ENCODE results near the gene MTHFD1L.

Gene MTHFD1L

DNA sequence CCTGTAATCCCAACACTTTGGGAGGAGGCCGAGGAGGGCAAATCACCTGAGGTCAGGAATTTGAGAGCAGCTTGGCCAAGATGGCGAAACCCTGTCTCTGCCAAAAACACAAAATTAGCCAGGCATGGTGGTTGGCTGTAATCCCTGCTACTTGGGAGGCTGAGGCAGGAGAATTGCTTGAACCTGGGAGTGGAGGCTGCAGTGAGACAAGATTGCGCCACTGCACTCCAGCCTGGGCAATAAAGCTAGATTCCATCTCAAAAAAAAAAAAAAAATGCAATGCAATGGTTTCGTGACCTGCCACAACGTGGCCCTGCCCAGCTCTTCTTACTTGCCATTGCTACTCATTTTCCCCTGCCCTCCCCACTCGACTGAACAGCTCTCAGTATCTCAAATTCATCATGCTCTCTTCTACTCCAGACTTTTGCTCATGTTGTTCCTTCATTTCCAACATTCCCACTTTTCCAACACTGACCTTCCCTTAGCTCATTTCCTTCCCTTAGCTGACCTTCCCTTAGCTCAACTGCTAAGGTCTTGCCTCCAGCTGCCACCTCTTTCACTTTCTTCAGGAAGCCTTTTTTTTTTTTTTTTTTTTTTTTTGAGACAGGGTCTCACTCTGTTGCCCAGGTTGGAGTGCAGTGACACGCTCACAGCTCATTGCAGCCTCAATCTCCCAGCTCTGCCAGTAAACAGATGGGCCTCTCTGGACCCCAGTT is 2.1 kb upstream of the MTHFD1L start:
- Histone ChIP-seq H3K4me3 (no peak overlapping the region), H3K36me3 (ENCODE audit: insufficient read depth, low read length) (no peaks in the 10 kb centered on the region), H3K9ac (ENCODE audit: insufficient read length) (no peak overlapping the region), H3K9me3 (ENCODE audit: low read depth, low read length) (no peaks in the 10 kb centered on the region), H3K27ac (no peak overlapping the region)
- no peak for DNase-seq (ENCODE audit: low read depth, low spot score)
- no peak for TF ChIP-seq POLR2AphosphoS5 (IDR thresholded peaks at IDR 0.05; ENCODE audit: borderline replicate concordance, low read depth, low read length)
- TF ChIP-seq FOXP2 (optimal IDR thresholded peaks at IDR 0.05; ENCODE audit: control extremely low read depth, extremely low read length, insufficient read depth) = no peak
- TF ChIP-seq EZH2 (IDR thresholded peaks at IDR 0.05) = no peak

DNA sequence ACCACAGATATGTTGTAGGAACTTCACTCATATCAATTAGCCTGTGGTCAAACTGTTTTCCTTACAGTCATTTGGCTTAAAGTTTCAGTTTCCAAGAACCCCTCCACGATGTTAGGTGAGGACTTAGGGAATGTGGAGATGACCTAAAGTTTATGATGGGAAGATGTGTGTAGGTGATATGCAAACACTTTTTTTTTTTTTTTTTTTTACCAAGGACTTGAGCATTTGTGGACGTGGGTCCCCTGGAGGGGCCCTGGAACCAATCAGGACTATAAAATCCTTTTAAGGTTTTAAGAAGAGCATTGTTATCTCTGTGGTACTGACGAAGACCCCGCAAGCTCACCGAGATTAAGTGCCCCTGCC is 478 bp upstream of the MTHFD1L start:
- DNase-seq (ENCODE audit: low read depth, low spot score) = no peak

GRCh38 chr6:150866147-150866990 is 867 bp downstream of the MTHFD1L start:
- Histone ChIP-seq H3K9ac (ENCODE audit: insufficient read length) (peak overlapping the region; percentile 89), H3K36me3 (ENCODE audit: insufficient read depth, low read length) (no peaks in the 10 kb centered on the region), H3K27ac (peak overlapping the region; percentile 69), H3K4me3 (peak overlapping the region; percentile 82), H3K9me3 (ENCODE audit: low read depth, low read length) (no peaks in the 10 kb centered on the region)
- no peak for DNase-seq (ENCODE audit: low read depth, low spot score)
- peak; percentile 48 for TF ChIP-seq FOXP2 (optimal IDR thresholded peaks at IDR 0.05; ENCODE audit: control extremely low read depth, extremely low read length, insufficient read depth)
- TF ChIP-seq EZH2 (IDR thresholded peaks at IDR 0.05) = no peak
- peak; percentile 93 for TF ChIP-seq POLR2AphosphoS5 (IDR thresholded peaks at IDR 0.05; ENCODE audit: borderline replicate concordance, low read depth, low read length)

More for the DNA sequence above, 478 bp upstream of the MTHFD1L start:
- Histone ChIP-seq H3K9me3 (ENCODE audit: low read depth, low read length) (no peaks in the 10 kb centered on the region), H3K9ac (ENCODE audit: insufficient read length) (peak overlapping the region; percentile 89), H3K4me3 (peak overlapping the region; percentile 82), H3K36me3 (ENCODE audit: insufficient read depth, low read length) (no peaks in the 10 kb centered on the region), H3K27ac (no peak overlapping the region)
- TF ChIP-seq FOXP2 (optimal IDR thresholded peaks at IDR 0.05; ENCODE audit: control extremely low read depth, extremely low read length, insufficient read depth) (no peak), POLR2AphosphoS5 (IDR thresholded peaks at IDR 0.05; ENCODE audit: borderline replicate concordance, low read depth, low read length) (no peak), EZH2 (IDR thresholded peaks at IDR 0.05) (no peak)

- DNase-seq (ENCODE audit: low read depth, low spot score) = no peak
- TF ChIP-seq POLR2AphosphoS5 (IDR thresholded peaks at IDR 0.05; ENCODE audit: borderline replicate concordance, low read depth, low read length) = no peak
- TF ChIP-seq FOXP2 (optimal IDR thresholded peaks at IDR 0.05; ENCODE audit: control extremely low read depth, extremely low read length, insufficient read depth) = no peak
- TF ChIP-seq EZH2 (IDR thresholded peaks at IDR 0.05) = no peak
- Histone ChIP-seq H3K27ac (peak overlapping the region; percentile 69), H3K9me3 (ENCODE audit: low read depth, low read length) (no peaks in the 10 kb centered on the region), H3K4me3 (peak overlapping the region; percentile 82), H3K36me3 (ENCODE audit: insufficient read depth, low read length) (no peaks in the 10 kb centered on the region), H3K9ac (ENCODE audit: insufficient read length) (peak overlapping the region; percentile 89)
Observed at GRCh38 chr6:150866991-150867501, 1.5 kb downstream of the MTHFD1L start.

DNA sequence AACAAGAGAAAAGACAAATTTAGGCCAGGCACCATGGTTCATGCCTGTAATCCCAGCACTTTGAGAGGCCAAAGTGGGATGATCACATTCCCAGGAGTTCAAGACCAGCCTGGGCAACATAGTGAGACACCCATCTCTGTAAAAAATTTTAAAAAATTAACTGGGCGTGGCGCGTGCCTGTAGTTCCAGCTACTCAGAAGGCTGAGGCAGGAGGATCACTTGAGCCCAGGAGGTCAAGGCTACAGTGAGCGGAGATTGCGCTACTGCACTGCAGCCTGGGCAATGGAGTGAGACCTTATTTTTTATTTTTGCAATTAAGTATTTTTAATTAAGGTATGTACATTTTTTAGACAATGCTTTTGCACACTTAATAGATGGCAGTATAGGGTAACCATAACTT is 3.3 kb downstream of the MTHFD1L start:
- Histone ChIP-seq H3K4me3 (no peak overlapping the region), H3K36me3 (ENCODE audit: insufficient read depth, low read length) (no peaks in the 10 kb centered on the region), H3K9me3 (ENCODE audit: low read depth, low read length) (no peaks in the 10 kb centered on the region), H3K27ac (no peak overlapping the region), H3K9ac (ENCODE audit: insufficient read length) (no peak overlapping the region)
- no peak for TF ChIP-seq FOXP2 (optimal IDR thresholded peaks at IDR 0.05; ENCODE audit: control extremely low read depth, extremely low read length, insufficient read depth)
- TF ChIP-seq EZH2 (IDR thresholded peaks at IDR 0.05) = no peak
- no peak for TF ChIP-seq POLR2AphosphoS5 (IDR thresholded peaks at IDR 0.05; ENCODE audit: borderline replicate concordance, low read depth, low read length)
- no peak for DNase-seq (ENCODE audit: low read depth, low spot score)

DNA sequence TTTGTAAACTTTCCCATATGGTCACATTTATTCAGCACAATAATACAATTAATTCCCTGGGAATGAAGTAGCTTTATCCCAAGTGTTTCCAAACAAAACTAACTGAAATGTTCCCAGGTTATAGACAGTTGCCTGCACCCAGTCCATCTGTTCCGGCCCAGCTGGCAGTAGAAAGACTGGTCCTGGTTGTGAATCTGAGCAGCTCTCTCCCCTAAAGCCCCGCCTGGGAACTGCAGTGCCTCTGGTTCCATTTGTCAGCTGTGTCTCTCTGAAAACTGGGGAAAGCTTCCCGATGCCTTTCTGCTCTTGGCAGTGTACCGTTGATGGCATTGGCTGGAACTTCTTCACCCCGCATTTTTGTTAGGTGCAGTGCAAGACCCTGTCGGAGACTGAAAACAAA is 8.7 kb downstream of the MTHFD1L start:
- Histone ChIP-seq H3K27ac (no peak overlapping the region), H3K4me3 (no peak overlapping the region), H3K36me3 (ENCODE audit: insufficient read depth, low read length) (peaks cover 8% of the 10 kb centered on the region; the same call in 1 of the 2 replicates), H3K9me3 (ENCODE audit: low read depth, low read length) (no peaks in the 10 kb centered on the region), H3K9ac (ENCODE audit: insufficient read length) (no peak overlapping the region)
- no peak for DNase-seq (ENCODE audit: low read depth, low spot score)
- TF ChIP-seq EZH2 (IDR thresholded peaks at IDR 0.05) (no peak), POLR2AphosphoS5 (IDR thresholded peaks at IDR 0.05; ENCODE audit: borderline replicate concordance, low read depth, low read length) (no peak), FOXP2 (optimal IDR thresholded peaks at IDR 0.05; ENCODE audit: control extremely low read depth, extremely low read length, insufficient read depth) (no peak)

DNA sequence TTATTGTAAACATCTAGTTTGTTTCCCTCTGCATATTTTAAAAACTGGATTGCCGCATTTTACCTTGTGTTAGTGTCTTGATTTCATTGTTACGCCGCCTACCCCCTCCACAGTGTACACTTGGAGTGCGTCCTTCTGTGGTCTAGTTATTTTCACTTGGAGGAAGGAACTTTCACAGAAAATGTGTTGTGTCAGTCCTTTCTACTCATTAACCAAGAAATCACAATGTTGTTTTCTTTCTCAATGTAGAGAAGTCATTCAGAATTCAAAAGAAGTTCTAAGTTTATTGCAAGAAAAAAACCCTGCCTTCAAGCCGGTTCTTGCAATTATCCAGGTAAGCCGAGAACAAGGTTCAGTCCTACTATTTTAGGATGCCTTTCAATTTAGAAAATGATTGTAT is 10.3 kb downstream of the MTHFD1L start:
- no peak overlapping the region for H3K27ac ChIP-seq
- no peak for DNase-seq (ENCODE audit: low read depth, low spot score)

GRCh38 chr6:150876598-150876997 is 11.1 kb downstream of the MTHFD1L start:
- DNase-seq (ENCODE audit: low read depth, low spot score) = no peak
- Histone ChIP-seq H3K9ac (ENCODE audit: insufficient read length) (no peak overlapping the region), H3K27ac (no peak overlapping the region), H3K36me3 (ENCODE audit: insufficient read depth, low read length) (peaks cover 21% of the 10 kb centered on the region), H3K9me3 (ENCODE audit: low read depth, low read length) (no peaks in the 10 kb centered on the region), H3K4me3 (no peak overlapping the region)
- TF ChIP-seq POLR2AphosphoS5 (IDR thresholded peaks at IDR 0.05; ENCODE audit: borderline replicate concordance, low read depth, low read length) (no peak), EZH2 (IDR thresholded peaks at IDR 0.05) (no peak), FOXP2 (optimal IDR thresholded peaks at IDR 0.05; ENCODE audit: control extremely low read depth, extremely low read length, insufficient read depth) (no peak)

More for the DNA sequence above, 10.3 kb downstream of the MTHFD1L start:
- peaks cover 21% of the 10 kb centered on the region for H3K36me3 ChIP-seq (ENCODE audit: insufficient read depth, low read length)
- no peaks in the 10 kb centered on the region for H3K9me3 ChIP-seq (ENCODE audit: low read depth, low read length)
- TF ChIP-seq FOXP2 (optimal IDR thresholded peaks at IDR 0.05; ENCODE audit: control extremely low read depth, extremely low read length, insufficient read depth) (no peak), EZH2 (IDR thresholded peaks at IDR 0.05) (no peak), POLR2AphosphoS5 (IDR thresholded peaks at IDR 0.05; ENCODE audit: borderline replicate concordance, low read depth, low read length) (no peak)
- H3K4me3 ChIP-seq = no peak overlapping the region
- no peak overlapping the region for H3K9ac ChIP-seq (ENCODE audit: insufficient read length)
